Cardiac muscle cell (in vitro differentiated cells and primary cell): ENCODE measurements around the gene AJAP1. TPM values are rescaled to one million over a fixed set of nuclear protein-coding genes. Genes with fewer than 3 reads are reported as not detected.

Source experiments
- DNase-seq, 2 donors: peaks; one replicate each; pipeline versions ENCODE4 v3.0.0 to v3.0.0-alpha.2; 2010 to 2017; ENCODE audit warnings: low read depth in 1 of 2, low spot score in 1 of 2
- H3K27ac ChIP-seq: fragments of 200-600 bp; sonication (generic); 2 replicates; pipeline ENCODE4 v1.5.1; 2016
- H3K27me3 ChIP-seq: fragments of 200-600 bp; sonication (generic); 2 replicates; pipeline ENCODE4 v1.6.0; 2016; ENCODE audit warnings: control low read depth
- H3K36me3 ChIP-seq: fragments of 200-600 bp; sonication (generic); 2 replicates; pipeline ENCODE4 v1.5.1; 2016; ENCODE audit warnings: control low read depth
- H3K4me1 ChIP-seq: fragments of 200-600 bp; sonication (generic); 2 replicates; pipeline ENCODE4 v1.8.1; 2017; ENCODE audit warnings: low read depth, mild to moderate bottlenecking, mixed run types
- H3K4me3 ChIP-seq: fragments of 200-600 bp; sonication (generic); 2 replicates; pipeline ENCODE4 v1.5.1; 2016; ENCODE audit warnings: mild to moderate bottlenecking
- H3K9me3 ChIP-seq: fragments of 200-600 bp; sonication (generic); 2 replicates; pipeline ENCODE4 v1.5.1; 2017; ENCODE audit warnings: low read depth, mild to moderate bottlenecking, control low read depth
- CTCF ChIP-seq: IDR thresholded peaks from 2 replicates; pipeline ENCODE4 v1.5.1; 2012; ENCODE audit warnings: low read depth, mild to moderate bottlenecking, low read length
- polyA plus RNA-seq: library from polyadenylated mRNA; unstranded; fragments of >200 nt; fragmentation: Nextera tagmentation; extraction: Ambion mirVana; gene quantifications from 2 replicates; pipeline ENCODE4 v1.2.1, GENCODE V29; 2016
- total RNA-seq: library from RNA; depleted of rRNA; stranded (reverse); fragments of >200 nt; gene quantifications from 2 replicates; pipeline ENCODE4 v1.2.3, GENCODE V29; 2016

The AJAP1 gene
- total and polyA plus RNA-seq, 2 experiments from 2014 or later = not detected

GRCh38 chr1:4836574-4836973, 182.2 kb downstream of the AJAP1 start:
- Histone ChIP-seq H3K27ac (no peak overlapping the region), H3K27me3 (no peaks in the 10 kb centered on the region), H3K36me3 (no peaks in the 10 kb centered on the region), H3K4me1 (no peaks in the 10 kb centered on the region), H3K4me3 (no peak overlapping the region), H3K9me3 (no peaks in the 10 kb centered on the region)
- TF ChIP-seq CTCF = no peak
- no peak for DNase-seq

- no peak for TF ChIP-seq CTCF
- Histone ChIP-seq H3K9me3 (no peaks in the 10 kb centered on the region), H3K27ac (no peak overlapping the region), H3K36me3 (no peaks in the 10 kb centered on the region), H3K27me3 (no peaks in the 10 kb centered on the region), H3K4me3 (no peak overlapping the region), H3K4me1 (no peaks in the 10 kb centered on the region)
- no peak for DNase-seq
These were observed 182.7 kb downstream of the AJAP1 start for GRCh38 chr1:4837031-4837600.

GRCh38 chr1:4837752-4838151, 183.3 kb downstream of the AJAP1 start:
- no peak for TF ChIP-seq CTCF
- no peaks in the 10 kb centered on the region for H3K4me1 ChIP-seq
- no peaks in the 10 kb centered on the region for H3K9me3 ChIP-seq
- no peaks in the 10 kb centered on the region for H3K36me3 ChIP-seq
- no peak overlapping the region for H3K4me3 ChIP-seq
- no peak overlapping the region for H3K27ac ChIP-seq
- no peak for DNase-seq
- H3K27me3 ChIP-seq = no peaks in the 10 kb centered on the region

- H3K36me3 ChIP-seq = no peaks in the 10 kb centered on the region
- no peak for TF ChIP-seq CTCF
- H3K4me1 ChIP-seq = no peaks in the 10 kb centered on the region
- H3K9me3 ChIP-seq = no peaks in the 10 kb centered on the region
- H3K27me3 ChIP-seq = no peaks in the 10 kb centered on the region
- H3K4me3 ChIP-seq = no peak overlapping the region
- DNase-seq = no peak
- no peak overlapping the region for H3K27ac ChIP-seq
These were observed 183.8 kb downstream of the AJAP1 start for GRCh38 chr1:4838231-4838630.
